Panc1 (cell line): ENCODE data around the gene GPBP1L1. TPM values are rescaled to one million over a fixed set of nuclear protein-coding genes. Genes with fewer than 3 reads are reported as not detected.

Source experiments
- ATAC-seq: fragments of 200-7000 bp; cut with Tn5 transposase; 2 replicates; pipeline ENCODE4 v1.9.1; 2020; ENCODE audit warnings: mild to moderate bottlenecking, moderate library complexity
- BruUV-seq: library from RNA; stranded (reverse); fragments of 400-500 nt; replicated peaks from 2 replicates; lab custom pipeline; 2021; lab: Mats Ljungman, UMichigan
- CTCF ChIA-PET: fragments of 300-600 bp; sonication (Branson Sonifier 250); formaldehyde crosslinking; loops from one replicate; lab custom pipeline; 2022; ENCODE audit warnings: antibody characterized with exemption; lab: Charles Lee
- POLR2A ChIA-PET: fragments of 300-600 bp; sonication (Branson Sonifier 250); formaldehyde crosslinking; loops from one replicate; lab custom pipeline; 2022; ENCODE audit warnings: antibody characterized with exemption; lab: Charles Lee
- DNase-seq: peaks from one replicate; pipeline ENCODE4 v3.0.0-alpha.2; 2010; ENCODE audit warnings: low read depth, low spot score
- H3K27ac ChIP-seq: 2 replicates; pipeline ENCODE4 v1.5.1; 2011; ENCODE audit warnings: mild to moderate bottlenecking, low read length, inconsistent platforms
- H3K27me3 ChIP-seq: fragments of 200-500 bp; sonication (Bioruptor generic); 2 replicates; pipeline ENCODE4 v1.6.0; 2014; ENCODE audit warnings: low read length, inconsistent platforms; ENCODE audit not compliant: control insufficient read depth, insufficient read depth
- H3K36me3 ChIP-seq: fragments of 200-500 bp; sonication (Bioruptor generic); 2 replicates; pipeline ENCODE4 v1.5.1; 2014; ENCODE audit warnings: inconsistent platforms, mild to moderate bottlenecking, low read length, moderate library complexity; ENCODE audit not compliant: control insufficient read depth, insufficient read depth
- H3K4me1 ChIP-seq: 2 replicates; pipeline ENCODE4 v1.5.1; 2011; ENCODE audit warnings: inconsistent platforms, mild to moderate bottlenecking, low read length, moderate library complexity; ENCODE audit not compliant: control insufficient read depth, insufficient read depth
- H3K4me3 ChIP-seq, 2 experiments: 2 replicates each; pipeline ENCODE4 v1.5.1; 2011 to 2012; ENCODE audit warnings: low read depth in 2 of 2, low read length in 2 of 2, mild to moderate bottlenecking in 2 of 2, inconsistent platforms in 1 of 2, moderate library complexity in 1 of 2
- H3K9me3 ChIP-seq: fragments of 200-500 bp; sonication (Bioruptor generic); 2 replicates; pipeline ENCODE4 v1.5.1; 2014; ENCODE audit warnings: low read depth, mild to moderate bottlenecking, inconsistent platforms, low read length, moderate library complexity; ENCODE audit not compliant: control insufficient read depth, insufficient read depth
- POLR2AphosphoS5 ChIP-seq: IDR thresholded peaks from 2 replicates; pipeline ENCODE4 v1.6.1; 2012; ENCODE audit warnings: mild to moderate bottlenecking, low read depth, low read length, moderate library complexity
- REST ChIP-seq, 2 experiments: IDR thresholded peaks; 2 replicates each; pipeline ENCODE4 v1.6.1; 2011 to 2012; ENCODE audit warnings: low read depth in 2 of 2, control low read depth in 1 of 2, low read length in 1 of 2, mild to moderate bottlenecking in 1 of 2, moderate library complexity in 1 of 2; ENCODE audit not compliant: insufficient read depth in 1 of 2
- SIN3A ChIP-seq: IDR thresholded peaks from 2 replicates; pipeline ENCODE4 v1.6.1; 2012; ENCODE audit warnings: low read depth, mild to moderate bottlenecking, low read length, moderate library complexity, borderline replicate concordance; ENCODE audit not compliant: insufficient read depth
- TCF7L2 ChIP-seq: IDR thresholded peaks from 2 replicates; pipeline ENCODE4 v1.6.1; 2011; ENCODE audit warnings: mild to moderate bottlenecking, low read depth, low read length, inconsistent platforms
- in situ Hi-C: cut with HindIII; loops from 2 replicates; pipeline ENCODE4 v1.10.0; 2016; ENCODE audit warnings: low sequenced_read_pairs, low pct_unique_long_range_greater_than_20kb
- intact Hi-C: fragments of 100-400 bp; cut with micrococcal nuclease; formaldehyde crosslinking; loops from one replicate; pipeline ENCODE4 v1.10.0; 2022; ENCODE audit not compliant: unreplicated experiment
- total RNA-seq: library from RNA; stranded (reverse); gene quantifications from one replicate; pipeline ENCODE4 v1.2.1, GENCODE V29; 2021; ENCODE audit not compliant: unreplicated experiment
- TF ChIP-seq, protein P1 (sequence below): fragments of 450-650 bp; IDR thresholded peaks from 2 replicates; pipeline ENCODE4 v1.5.1; 2017; ENCODE audit warnings: mild to moderate bottlenecking

GPBP1L1 gene
- total RNA-seq, 1 experiment from 2014 or later, result 130 TPM

DNA sequence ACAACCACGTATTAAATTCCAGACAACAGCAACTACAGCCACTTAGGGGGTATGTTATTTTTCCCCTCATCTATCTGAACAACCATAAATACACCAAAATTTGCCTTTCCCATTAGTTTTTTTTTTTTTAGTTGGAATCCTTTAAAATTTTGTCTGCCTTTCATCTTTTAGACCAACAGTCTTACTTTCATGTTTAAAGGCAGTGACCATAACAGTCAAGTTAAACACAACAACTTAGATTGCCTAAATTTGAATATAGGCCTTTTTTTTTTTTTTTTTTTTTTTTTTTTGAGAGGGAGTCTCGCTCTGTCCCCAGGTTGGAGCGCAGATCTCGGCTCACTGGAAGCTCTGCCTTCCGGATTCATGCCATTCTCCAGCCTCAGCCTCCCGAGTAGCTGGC is 3.4 kb downstream of the GPBP1L1 start:
- CTCF ChIA-PET, result no interaction called here
- no TSS peak for BruUV-seq
- peaks cover 8% of the 10 kb centered on the region for H3K36me3 ChIP-seq
- no peak for ATAC-seq
- peak overlapping the region; percentile 63 for H3K27ac ChIP-seq
- TF ChIP-seq REST (IDR thresholded peaks at IDR 0.05; ENCODE audit: insufficient read depth in 1 of 2, low read depth in 2 of 2, low read length in 1 of 2) (no peak), TCF7L2 (no peak), POLR2AphosphoS5 (no peak), SIN3A (no peak)
- TF ChIP-seq, protein P1, sequence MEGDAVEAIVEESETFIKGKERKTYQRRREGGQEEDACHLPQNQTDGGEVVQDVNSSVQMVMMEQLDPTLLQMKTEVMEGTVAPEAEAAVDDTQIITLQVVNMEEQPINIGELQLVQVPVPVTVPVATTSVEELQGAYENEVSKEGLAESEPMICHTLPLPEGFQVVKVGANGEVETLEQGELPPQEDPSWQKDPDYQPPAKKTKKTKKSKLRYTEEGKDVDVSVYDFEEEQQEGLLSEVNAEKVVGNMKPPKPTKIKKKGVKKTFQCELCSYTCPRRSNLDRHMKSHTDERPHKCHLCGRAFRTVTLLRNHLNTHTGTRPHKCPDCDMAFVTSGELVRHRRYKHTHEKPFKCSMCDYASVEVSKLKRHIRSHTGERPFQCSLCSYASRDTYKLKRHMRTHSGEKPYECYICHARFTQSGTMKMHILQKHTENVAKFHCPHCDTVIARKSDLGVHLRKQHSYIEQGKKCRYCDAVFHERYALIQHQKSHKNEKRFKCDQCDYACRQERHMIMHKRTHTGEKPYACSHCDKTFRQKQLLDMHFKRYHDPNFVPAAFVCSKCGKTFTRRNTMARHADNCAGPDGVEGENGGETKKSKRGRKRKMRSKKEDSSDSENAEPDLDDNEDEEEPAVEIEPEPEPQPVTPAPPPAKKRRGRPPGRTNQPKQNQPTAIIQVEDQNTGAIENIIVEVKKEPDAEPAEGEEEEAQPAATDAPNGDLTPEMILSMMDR, result no peak
- intact Hi-C loops (no loop called here), in situ Hi-C loops (loop anchor here (25.0 kb wide), 1 partner anchor 179 kb away; no protein-coding TSS in a partner anchor)
- peaks cover 66% of the 10 kb centered on the region for H3K4me1 ChIP-seq
- POLR2A ChIA-PET, result interaction anchor here (0.6 kb wide), 1 partner anchor 521 kb away, joined by 3 read pairs; no protein-coding TSS in a partner anchor
- no peaks in the 10 kb centered on the region for H3K9me3 ChIP-seq
- H3K27me3 ChIP-seq, result no peaks in the 10 kb centered on the region
- no peak overlapping the region for H3K4me3 ChIP-seq
- DNase-seq, result no peak

DNA sequence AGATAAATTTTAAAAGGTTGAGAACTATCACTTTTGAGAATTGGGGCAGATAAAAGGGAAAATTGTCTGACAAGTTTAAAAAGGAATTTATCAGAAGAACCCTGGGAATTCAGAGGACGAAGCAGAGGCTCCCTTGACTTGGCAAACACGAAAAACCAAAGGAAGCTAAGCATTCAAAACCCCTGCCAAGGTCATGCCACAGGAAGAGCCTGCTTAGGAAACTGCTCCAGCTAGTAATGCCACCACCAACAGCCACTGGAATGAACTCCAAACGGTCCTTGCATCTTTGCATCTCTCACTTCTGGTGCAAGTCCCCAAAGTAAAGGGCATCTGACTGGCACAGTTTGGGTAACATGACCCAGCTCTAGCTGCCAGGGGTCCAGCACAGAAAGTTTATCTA is 7.2 kb downstream of the GPBP1L1 start:
- intact Hi-C loops, result no loop called here
- Histone ChIP-seq H3K36me3 (no peaks in the 10 kb centered on the region), H3K4me3 (peak overlapping the region in 1 of 2 experiments; percentile 27; a peak in 1 of 4 replicates), H3K27me3 (no peaks in the 10 kb centered on the region), H3K9me3 (no peaks in the 10 kb centered on the region), H3K4me1 (peaks cover 60% of the 10 kb centered on the region), H3K27ac (peak overlapping the region; percentile 37; the same call in 1 of the 2 replicates)
- CTCF ChIA-PET, result no interaction called here
- in situ Hi-C loops, result loop anchor here (25.0 kb wide), 1 partner anchor 183 kb away; no protein-coding TSS in a partner anchor
- POLR2A ChIA-PET, result no interaction called here
- peak; percentile 62 for ATAC-seq
- DNase-seq, result no peak
- BruUV-seq, result no TSS peak
- TF ChIP-seq, protein P1, result no peak
- TF ChIP-seq REST (IDR thresholded peaks at IDR 0.05; ENCODE audit: insufficient read depth in 1 of 2, low read depth in 2 of 2, low read length in 1 of 2), result no peak
- no peak for TF ChIP-seq TCF7L2
- TF ChIP-seq SIN3A, result no peak
- TF ChIP-seq POLR2AphosphoS5, result no peak
